ENCODE measurements around the gene ERN1.

ERN1 gene

DNA sequence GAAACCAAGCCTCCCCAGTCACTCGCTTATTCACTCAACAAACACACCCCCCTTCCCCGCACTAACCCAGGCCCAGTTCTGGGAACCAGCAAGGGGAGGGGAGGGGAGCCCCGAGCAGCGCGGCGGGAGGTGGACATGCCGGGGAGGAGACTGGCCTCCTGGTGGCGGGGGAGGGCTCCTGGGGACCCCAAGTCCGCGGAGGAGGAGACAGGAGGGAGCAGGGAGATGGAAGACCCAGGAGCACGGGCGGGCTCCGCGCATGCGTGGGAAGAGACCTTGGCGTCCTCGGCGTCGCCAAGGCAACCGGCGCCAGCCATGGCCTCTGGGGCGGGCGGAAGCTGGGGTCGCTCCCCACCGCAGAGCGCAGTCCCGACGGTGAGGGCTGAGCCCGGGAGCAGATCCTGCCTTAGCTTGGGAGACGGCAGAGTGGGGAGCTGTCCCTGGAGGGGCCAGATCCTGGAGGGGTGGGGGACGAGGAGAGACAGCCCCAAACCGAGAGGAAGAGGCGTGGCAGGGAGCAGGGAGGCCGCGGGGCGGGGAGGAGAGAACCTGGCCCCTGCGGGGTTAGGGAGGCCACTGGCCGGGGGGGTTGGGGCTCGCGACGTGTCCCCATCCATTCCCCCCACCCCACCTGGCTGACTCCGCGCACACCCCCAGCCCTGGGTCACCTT, 131.8 kb downstream of the ERN1 start, which contains the start of gene PRR29:
PRR29 (plus strand) TSS at position 302 of the 671 bp plus-strand sequence; CDS start at position 316, 14 bp downstream.
- Histone ChIP-seq H3K9me3 (no peaks in the 10 kb centered on the region), H3K4me1 (no peaks in the 10 kb centered on the region), H3K27me3 (peaks cover 2% of the 10 kb centered on the region; the same call in 1 of the 2 replicates), H3K4me3 (ENCODE audit: low read depth, low read length) (peak within 1 kb of the TSS; percentile 75), H3K36me3 (peaks cover 2% of the 10 kb centered on the region; the same call in 1 of the 2 replicates)
- TF ChIP-seq, protein P1, sequence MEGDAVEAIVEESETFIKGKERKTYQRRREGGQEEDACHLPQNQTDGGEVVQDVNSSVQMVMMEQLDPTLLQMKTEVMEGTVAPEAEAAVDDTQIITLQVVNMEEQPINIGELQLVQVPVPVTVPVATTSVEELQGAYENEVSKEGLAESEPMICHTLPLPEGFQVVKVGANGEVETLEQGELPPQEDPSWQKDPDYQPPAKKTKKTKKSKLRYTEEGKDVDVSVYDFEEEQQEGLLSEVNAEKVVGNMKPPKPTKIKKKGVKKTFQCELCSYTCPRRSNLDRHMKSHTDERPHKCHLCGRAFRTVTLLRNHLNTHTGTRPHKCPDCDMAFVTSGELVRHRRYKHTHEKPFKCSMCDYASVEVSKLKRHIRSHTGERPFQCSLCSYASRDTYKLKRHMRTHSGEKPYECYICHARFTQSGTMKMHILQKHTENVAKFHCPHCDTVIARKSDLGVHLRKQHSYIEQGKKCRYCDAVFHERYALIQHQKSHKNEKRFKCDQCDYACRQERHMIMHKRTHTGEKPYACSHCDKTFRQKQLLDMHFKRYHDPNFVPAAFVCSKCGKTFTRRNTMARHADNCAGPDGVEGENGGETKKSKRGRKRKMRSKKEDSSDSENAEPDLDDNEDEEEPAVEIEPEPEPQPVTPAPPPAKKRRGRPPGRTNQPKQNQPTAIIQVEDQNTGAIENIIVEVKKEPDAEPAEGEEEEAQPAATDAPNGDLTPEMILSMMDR (IDR thresholded peaks at IDR 0.05; ENCODE audit: low read depth, low read length), result no peak
- peak; percentile 89 for DNase-seq

DNA sequence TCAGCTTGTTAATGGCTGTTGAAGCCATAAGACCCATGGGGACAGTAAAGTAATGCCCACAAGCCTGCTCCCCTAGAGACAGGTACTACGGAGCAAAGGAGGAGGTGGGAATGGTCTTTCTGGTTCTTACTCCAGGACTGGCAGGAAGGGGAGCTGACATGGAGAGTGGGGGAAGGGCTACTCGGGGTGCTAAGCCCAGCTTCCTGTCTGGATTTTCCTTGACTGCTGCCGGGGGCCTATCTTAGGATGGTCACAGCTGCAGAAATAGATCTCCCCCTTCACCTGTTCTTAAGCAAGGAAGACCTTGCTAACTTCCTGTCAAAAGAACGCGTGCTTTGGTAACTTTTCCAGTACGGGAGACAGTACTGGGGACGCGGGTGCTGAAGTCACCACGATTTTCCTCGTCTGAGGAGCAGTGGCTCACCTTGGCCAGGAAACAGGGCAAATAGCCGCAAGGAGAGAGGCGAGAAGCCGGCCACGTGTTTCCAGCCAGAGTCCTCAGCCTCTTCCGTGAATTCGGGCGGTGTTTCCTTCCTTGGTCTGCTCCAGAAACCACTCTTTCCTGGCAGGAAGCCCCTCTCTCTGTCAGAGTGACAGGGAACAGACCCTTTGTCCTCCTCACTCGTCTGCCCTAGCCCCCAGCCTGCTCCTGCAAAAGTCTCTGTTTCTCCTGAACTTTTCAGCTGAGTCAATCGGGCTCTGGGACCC, 132.4 kb downstream of the ERN1 start:
- no peaks in the 10 kb centered on the region for H3K36me3 ChIP-seq
- H3K4me1 ChIP-seq, result no peaks in the 10 kb centered on the region
- H3K9me3 ChIP-seq, result no peaks in the 10 kb centered on the region
- DNase-seq, result no peak
- peak overlapping the region; percentile 75 for H3K4me3 ChIP-seq (ENCODE audit: low read depth, low read length)
- H3K27me3 ChIP-seq, result peaks cover 5% of the 10 kb centered on the region; the same call in 1 of the 2 replicates
- TF ChIP-seq, protein P1 (IDR thresholded peaks at IDR 0.05; ENCODE audit: low read depth, low read length), result no peak

DNA sequence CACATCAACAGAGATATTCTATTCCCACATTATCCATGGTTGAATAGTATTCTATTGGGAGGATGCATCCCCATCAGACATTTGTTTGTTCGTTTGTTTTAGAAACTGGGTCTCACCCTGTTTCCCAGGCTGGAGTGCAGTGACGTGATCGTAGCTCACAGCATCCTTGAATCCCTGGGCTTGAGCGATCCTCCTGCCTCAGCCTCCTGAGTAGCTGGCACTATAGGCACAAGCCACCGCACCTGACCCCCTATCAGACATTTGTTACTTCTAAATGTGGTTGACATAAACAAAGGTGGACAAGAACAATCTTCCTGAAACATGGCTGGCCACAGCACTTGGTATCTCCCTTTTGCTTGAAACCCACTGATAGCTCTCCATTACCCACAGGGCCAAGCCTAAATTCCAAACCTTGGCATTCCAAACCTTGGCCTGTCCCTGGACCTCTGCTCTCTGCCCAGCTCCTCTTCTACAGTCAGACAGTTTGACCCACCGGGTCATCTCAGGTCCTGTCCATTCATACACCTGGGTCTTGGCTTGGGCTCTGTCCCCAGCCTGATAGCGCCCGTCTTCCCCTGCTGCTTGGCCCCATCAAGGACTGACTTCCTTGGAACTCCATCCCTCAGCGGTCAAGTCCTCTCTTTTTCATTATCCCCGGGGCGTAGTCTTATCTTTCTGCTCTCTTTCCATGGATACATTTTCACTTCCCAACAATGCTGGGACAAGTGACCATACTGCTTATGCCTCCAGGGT, 133.3 kb downstream of the ERN1 start:
- no peaks in the 10 kb centered on the region for H3K36me3 ChIP-seq
- no peak for DNase-seq
- H3K4me1 ChIP-seq, result no peaks in the 10 kb centered on the region
- H3K4me3 ChIP-seq (ENCODE audit: low read depth, low read length), result no peak overlapping the region
- TF ChIP-seq, protein P1 (IDR thresholded peaks at IDR 0.05; ENCODE audit: low read depth, low read length), result no peak
- peaks cover 7% of the 10 kb centered on the region; the same call in 1 of the 2 replicates for H3K27me3 ChIP-seq
- H3K9me3 ChIP-seq, result no peaks in the 10 kb centered on the region

DNA sequence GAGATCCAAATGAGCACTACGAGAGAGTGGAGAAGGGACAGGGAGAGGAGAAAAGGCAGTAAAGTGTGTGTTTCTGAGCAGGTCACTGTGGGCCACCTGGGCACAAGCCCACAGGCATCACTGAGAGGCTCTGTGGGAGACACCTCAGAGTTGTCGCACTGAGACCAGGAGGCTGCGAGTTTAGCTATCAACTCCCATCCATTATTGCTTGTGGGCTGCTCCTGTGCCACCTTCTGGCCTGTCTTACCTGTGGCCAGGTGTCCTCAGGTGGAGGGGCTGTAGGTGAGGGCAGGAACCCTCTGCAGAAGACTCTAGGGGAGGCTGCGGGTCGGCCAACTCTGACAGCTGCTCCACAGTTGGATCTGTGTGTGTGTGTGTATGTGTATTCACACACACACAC, 134.3 kb downstream of the ERN1 start:
- H3K9me3 ChIP-seq, result no peaks in the 10 kb centered on the region
- TF ChIP-seq, protein P1 (IDR thresholded peaks at IDR 0.05; ENCODE audit: low read depth, low read length), result no peak
- H3K4me3 ChIP-seq (ENCODE audit: low read depth, low read length), result no peak overlapping the region
- no peaks in the 10 kb centered on the region for H3K36me3 ChIP-seq
- DNase-seq, result no peak
- H3K4me1 ChIP-seq, result no peaks in the 10 kb centered on the region
- peaks cover 7% of the 10 kb centered on the region; the same call in 1 of the 2 replicates for H3K27me3 ChIP-seq

DNA sequence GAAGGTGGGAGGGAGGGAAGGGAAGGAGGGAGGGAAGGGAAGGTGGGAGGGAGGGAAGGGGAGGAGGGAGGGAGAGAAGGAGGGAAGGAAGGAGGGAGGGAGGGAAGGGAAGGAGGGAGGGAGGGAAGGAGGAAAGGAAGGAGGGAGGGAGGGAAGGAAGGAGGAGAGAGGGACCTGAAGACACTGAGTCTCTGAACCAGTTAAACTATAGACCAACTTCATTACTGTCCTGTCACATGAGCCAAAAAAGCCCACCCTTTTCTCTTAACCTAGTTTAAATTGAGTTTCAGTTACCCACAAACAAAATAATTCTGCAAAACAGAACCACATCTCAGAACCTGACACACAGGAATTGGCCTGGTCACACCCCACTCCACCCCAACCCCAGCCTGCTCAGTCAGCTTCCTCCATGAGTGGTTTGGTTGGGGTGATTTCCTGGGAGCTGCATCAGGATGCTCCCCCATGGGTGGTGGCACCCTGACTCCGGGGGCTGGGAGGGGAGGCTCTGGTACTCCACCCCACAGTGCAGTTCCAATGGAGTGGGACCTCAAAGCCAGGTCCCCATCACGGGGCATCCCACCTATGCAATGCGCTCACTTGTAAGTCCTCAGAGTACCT, 136.5 kb downstream of the ERN1 start:
- no peaks in the 10 kb centered on the region for H3K4me1 ChIP-seq
- TF ChIP-seq, protein P1 (IDR thresholded peaks at IDR 0.05; ENCODE audit: low read depth, low read length), result no peak
- no peak overlapping the region for H3K4me3 ChIP-seq (ENCODE audit: low read depth, low read length)
- peaks cover 7% of the 10 kb centered on the region; the same call in 1 of the 2 replicates for H3K27me3 ChIP-seq
- H3K9me3 ChIP-seq, result no peaks in the 10 kb centered on the region
- DNase-seq, result no peak
- H3K36me3 ChIP-seq, result no peaks in the 10 kb centered on the region

Data from BE2C (cell line).